Posterior vena cava (tissue), 2 donors: Measurements from ENCODE around the gene SLC25A44. TPM values are rescaled to one million over a fixed set of nuclear protein-coding genes. Genes with fewer than 3 reads are reported as not detected.
A peak's percentile ranks its signal among the peaks of the same experiment; 100 is the strongest.

Experiments used
- DNase-seq: peaks from one replicate; pipeline ENCODE4 v3.0.0-alpha.2; 2020; ENCODE audit warnings: low spot score
- intact Hi-C, 2 donors: fragments of 100-400 bp; cut with DNase I; formaldehyde crosslinking; loops; one replicate each; pipeline versions ENCODE4 v1.14.1 to v1.14.2; 2022 to 2023
- total RNA-seq, 2 donors: library from RNA; stranded (reverse); fragmentation: NEBNext Ultra II Directional; extraction: Animal tissue kit (Norgen Biotek cat#: 25700); gene quantifications; one replicate each; pipeline ENCODE4 v1.2.1, GENCODE V29; 2021
- donor health status: DM: yes; HTN: yes; CAD: no.
- donor health status: DM: yes; HTN: yes; CAD: no.

The SLC25A44 gene
- total RNA-seq, 2 donors from 2014 or later: 16.1 to 21.2 TPM

GRCh38 chr1:156226782-156227181 lies 32.9 kb downstream of the SLC25A44 start:
- intact Hi-C loops: loop anchor here in 1 of 2 donors (5.0 kb wide), 1 partner anchor 134 kb away; no protein-coding TSS in a partner anchor
- DNase-seq: no peak

GRCh38 chr1:156228501-156228900 lies 34.6 kb downstream of the SLC25A44 start:
- DNase-seq: no peak
- intact Hi-C loops: loop anchor here in 1 of 2 donors (5.0 kb wide), 1 partner anchor 136 kb away; no protein-coding TSS in a partner anchor

- intact Hi-C loops: loop anchor here in 1 of 2 donors (5.0 kb wide), 1 partner anchor 138 kb away; no protein-coding TSS in a partner anchor
- no peak for DNase-seq
Measured at GRCh38 chr1:156229809-156230472, 36.0 kb downstream of the SLC25A44 start.

- no peak for DNase-seq
- intact Hi-C loops: no loop called here
Measured at GRCh38 chr1:156230473-156230837, 36.6 kb downstream of the SLC25A44 start.

- intact Hi-C loops: no loop called here
- no peak for DNase-seq
Measured at GRCh38 chr1:156232201-156232894, 38.4 kb downstream of the SLC25A44 start.

- intact Hi-C loops: no loop called here
- no peak for DNase-seq
Measured at GRCh38 chr1:156233426-156234127, 39.7 kb downstream of the SLC25A44 start.

- intact Hi-C loops: no loop called here
- no peak for DNase-seq
Measured at GRCh38 chr1:156236164-156236563, 42.3 kb downstream of the SLC25A44 start.

GRCh38 chr1:156238248-156238647 lies 44.3 kb downstream of the SLC25A44 start:
- intact Hi-C loops: no loop called here
- DNase-seq: no peak

- DNase-seq: no peak
- intact Hi-C loops: no loop called here
Measured at GRCh38 chr1:156241311-156241811, 47.5 kb downstream of the SLC25A44 start.

- no peak for DNase-seq
- intact Hi-C loops: no loop called here
Measured at GRCh38 chr1:156241926-156242325, 48.0 kb downstream of the SLC25A44 start, which contains the start of gene BGLAP. Gene BGLAP (plus strand): TSS chr1:156242184. CDS start chr1:156242232, 48 bp downstream.

- no peak for DNase-seq
Measured at GRCh38 chr1:156242738-156243137, 48.8 kb downstream of the SLC25A44 start.

GRCh38 chr1:156244126-156244525 lies 50.2 kb downstream of the SLC25A44 start:
- DNase-seq: no peak
- intact Hi-C loops: no loop called here

More at GRCh38 chr1:156242738-156243137, 48.8 kb downstream of the SLC25A44 start:
- intact Hi-C loops: no loop called here

- intact Hi-C loops: no loop called here
- no peak for DNase-seq
Measured at GRCh38 chr1:156244712-156245111, 50.8 kb downstream of the SLC25A44 start.

- intact Hi-C loops: no loop called here
- no peak for DNase-seq
Measured at GRCh38 chr1:156245451-156246232, 51.7 kb downstream of the SLC25A44 start.

GRCh38 chr1:156246241-156246780 lies 52.4 kb downstream of the SLC25A44 start:
- no peak for DNase-seq
- intact Hi-C loops: no loop called here

- intact Hi-C loops: no loop called here
- DNase-seq: peak; percentile 86
Measured at GRCh38 chr1:156246781-156247459, 53.0 kb downstream of the SLC25A44 start.

- intact Hi-C loops: no loop called here
- no peak for DNase-seq
Measured at GRCh38 chr1:156247460-156248322, 53.8 kb downstream of the SLC25A44 start, which contains the start of gene PAQR6. Gene PAQR6 (minus strand): TSS chr1:156248056. CDS start chr1:156246731, 1,325 bp downstream.
